ENCODE results near the gene CBFB.

The CBFB gene

DNA sequence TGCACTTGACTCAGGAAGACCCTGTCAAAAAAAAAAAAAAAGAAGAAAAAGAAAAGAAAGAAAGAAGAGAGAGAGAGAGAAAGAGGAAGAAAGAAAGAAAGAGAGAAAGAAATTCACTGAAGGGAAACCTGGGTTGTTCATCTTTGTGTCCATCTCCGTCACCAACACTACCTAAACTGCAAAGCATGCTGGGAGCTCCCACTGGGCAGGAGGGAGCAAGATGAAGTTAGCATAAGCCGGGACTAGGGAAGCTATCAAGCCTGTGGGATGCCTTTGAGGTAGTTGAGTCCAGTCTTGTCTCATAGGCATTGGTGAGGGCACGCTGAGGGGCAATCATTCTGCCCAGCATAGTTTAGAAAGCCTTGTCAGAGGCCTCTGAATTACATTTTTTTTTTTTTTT lies 7.6 kb upstream of the CBFB start:
- peak; percentile 3 for DNase-seq
- no peaks in the 10 kb centered on the region for H3K36me3 ChIP-seq (ENCODE audit: insufficient read depth, low read length)
- H3K27me3 ChIP-seq (ENCODE audit: insufficient read depth, low read length, poor library complexity) = no peaks in the 10 kb centered on the region
- H3K4me1 ChIP-seq (ENCODE audit: insufficient read depth, low read length) = peaks cover 3% of the 10 kb centered on the region; the same call in 1 of the 2 replicates
- H3K79me2 ChIP-seq (ENCODE audit: insufficient read depth, low read length) = no peaks in the 10 kb centered on the region
- no peaks in the 10 kb centered on the region for H3K9me3 ChIP-seq (ENCODE audit: insufficient read depth, low read length, severe bottlenecking)
- H2AFZ ChIP-seq (ENCODE audit: low read depth, low read length) = no peak overlapping the region
- no peaks in the 10 kb centered on the region for H4K20me1 ChIP-seq (ENCODE audit: insufficient read depth, low read length)
- no peak overlapping the region for H3K9ac ChIP-seq (ENCODE audit: low read depth, low read length)
- H3K27ac ChIP-seq (ENCODE audit: low read length) = no peak overlapping the region
- H3K4me2 ChIP-seq (ENCODE audit: insufficient read depth, low read length) = no peak overlapping the region
- no peak for ATAC-seq (ENCODE audit: insufficient read depth, low read depth)
- H3K4me3 ChIP-seq (ENCODE audit: low read depth in 1 of 2, low read length in 2 of 2) = no peak overlapping the region
- TF ChIP-seq CTCF (IDR thresholded peaks at IDR 0.05; ENCODE audit: borderline replicate concordance, extremely low read depth, low read length, poor library complexity, severe bottlenecking) (no peak), EZH2 (IDR thresholded peaks at IDR 0.05; ENCODE audit: borderline replicate concordance, low read depth, low read length, severe bottlenecking) (no peak)

- Histone ChIP-seq H3K27me3 (ENCODE audit: insufficient read depth, low read length, poor library complexity) (no peaks in the 10 kb centered on the region), H3K4me2 (ENCODE audit: insufficient read depth, low read length) (no peak overlapping the region), H3K36me3 (ENCODE audit: insufficient read depth, low read length) (no peaks in the 10 kb centered on the region), H3K9me3 (ENCODE audit: insufficient read depth, low read length, severe bottlenecking) (no peaks in the 10 kb centered on the region), H3K27ac (ENCODE audit: low read length) (no peak overlapping the region), H2AFZ (ENCODE audit: low read depth, low read length) (no peak overlapping the region), H3K4me1 (ENCODE audit: insufficient read depth, low read length) (peaks cover 3% of the 10 kb centered on the region; the same call in 1 of the 2 replicates), H3K9ac (ENCODE audit: low read depth, low read length) (no peak overlapping the region), H4K20me1 (ENCODE audit: insufficient read depth, low read length) (no peaks in the 10 kb centered on the region), H3K4me3 (ENCODE audit: low read depth in 1 of 2, low read length in 2 of 2) (no peak overlapping the region), H3K79me2 (ENCODE audit: insufficient read depth, low read length) (no peaks in the 10 kb centered on the region)
- no peak for ATAC-seq (ENCODE audit: insufficient read depth, low read depth)
- DNase-seq = no peak
- no peak for TF ChIP-seq CTCF (IDR thresholded peaks at IDR 0.05; ENCODE audit: borderline replicate concordance, extremely low read depth, low read length, poor library complexity, severe bottlenecking)
- TF ChIP-seq EZH2 (IDR thresholded peaks at IDR 0.05; ENCODE audit: borderline replicate concordance, low read depth, low read length, severe bottlenecking) = no peak
Observed at GRCh38 chr16:67022531-67023214, 6.3 kb upstream of the CBFB start.

DNA sequence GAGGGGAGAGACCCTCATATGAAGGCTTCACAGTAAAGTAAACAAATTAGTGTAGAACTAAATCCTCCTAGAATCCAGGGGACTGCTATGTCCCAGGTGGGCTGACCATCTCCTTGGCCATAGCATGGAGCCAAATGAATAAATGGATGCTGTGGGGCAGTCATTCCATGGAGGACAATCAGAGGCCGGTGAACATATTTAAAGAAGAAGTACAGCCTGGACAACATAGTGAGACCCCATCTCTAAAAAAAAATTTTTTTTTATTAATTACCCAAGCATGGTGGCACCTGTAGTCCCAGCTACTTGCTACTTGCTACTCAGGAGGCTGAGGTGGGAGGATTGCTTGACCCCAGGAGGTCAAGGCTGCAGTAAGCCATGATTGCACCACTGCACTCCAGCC lies 5.3 kb upstream of the CBFB start:
- Histone ChIP-seq H3K4me2 (ENCODE audit: insufficient read depth, low read length) (no peak overlapping the region), H3K9ac (ENCODE audit: low read depth, low read length) (no peak overlapping the region), H3K9me3 (ENCODE audit: insufficient read depth, low read length, severe bottlenecking) (no peaks in the 10 kb centered on the region), H3K79me2 (ENCODE audit: insufficient read depth, low read length) (peaks cover 6% of the 10 kb centered on the region), H3K27me3 (ENCODE audit: insufficient read depth, low read length, poor library complexity) (no peaks in the 10 kb centered on the region), H3K4me1 (ENCODE audit: insufficient read depth, low read length) (peaks cover 8% of the 10 kb centered on the region; the same call in 1 of the 2 replicates), H3K36me3 (ENCODE audit: insufficient read depth, low read length) (no peaks in the 10 kb centered on the region), H3K4me3 (ENCODE audit: low read depth in 1 of 2, low read length in 2 of 2) (no peak overlapping the region), H4K20me1 (ENCODE audit: insufficient read depth, low read length) (no peaks in the 10 kb centered on the region), H3K27ac (ENCODE audit: low read length) (no peak overlapping the region), H2AFZ (ENCODE audit: low read depth, low read length) (no peak overlapping the region)
- DNase-seq (no peak), ATAC-seq (ENCODE audit: insufficient read depth, low read depth) (no peak)
- no peak for TF ChIP-seq EZH2 (IDR thresholded peaks at IDR 0.05; ENCODE audit: borderline replicate concordance, low read depth, low read length, severe bottlenecking)
- no peak for TF ChIP-seq CTCF (IDR thresholded peaks at IDR 0.05; ENCODE audit: borderline replicate concordance, extremely low read depth, low read length, poor library complexity, severe bottlenecking)
